ENCODE measurements around the gene TGFB1I1. TPM values are rescaled to one million over a fixed set of nuclear protein-coding genes. Genes with fewer than 3 reads are reported as not detected.

TGFB1I1 gene
- total and polyA plus RNA-seq, 2 donors (not counting 1 experiment from before 2014, with no cell fraction given), result 0.16 to 4.0 TPM

GRCh38 chr16:31485571-31485970, 13.6 kb downstream of the TGFB1I1 start:
- no peaks in the 10 kb centered on the region for H3K9me3 Mint-ChIP-seq (ENCODE audit: insufficient read depth)
- no peak overlapping the region for H3K27ac ChIP-seq (ENCODE audit: low read length in 2 of 2)
- H3K4me3 ChIP-seq (ENCODE audit: control extremely low read depth in 1 of 5, extremely low read depth in 1 of 5, insufficient read depth in 1 of 5, low read depth in 2 of 5, low read length in 4 of 5), result no peak overlapping the region
- 99% methylated on average over 16 of the region's 17 CpGs for WGBS (ENCODE audit: insufficient coverage)
- H3K4me2 ChIP-seq (replicated peaks; ENCODE audit: low read depth, low read length, poor library complexity, severe bottlenecking), result no peak overlapping the region
- peaks cover 10 to 16% of the 10 kb centered on the region in 2 donors for H3K4me1 ChIP-seq (ENCODE audit: control insufficient read depth in 2 of 2, insufficient read depth in 2 of 2, low read length in 2 of 2)
- peaks cover 0 to 5% (median 0%) of the 10 kb centered on the region in 3 donors for H3K9me3 ChIP-seq (ENCODE audit: control extremely low read depth in 1 of 3, control insufficient read depth in 2 of 3, insufficient read depth in 1 of 3, low read length in 2 of 3)
- H3K27me3 Mint-ChIP-seq, result peaks cover 17% of the 10 kb centered on the region
- DNase-seq (no peak), ATAC-seq (ENCODE audit: low read depth) (no peak)
- H3K4me3 Mint-ChIP-seq, result no peak overlapping the region
- no peaks in the 10 kb centered on the region for H3K36me3 ChIP-seq (replicated peaks in 1 of 2; ENCODE audit: control extremely low read depth in 1 of 2, control insufficient read depth in 1 of 2, extremely low read depth in 1 of 2, insufficient read depth in 2 of 2, low read length in 1 of 2)
- ChIA-PET CTCF (interaction anchor here (0.9 kb wide), 1 partner anchor 25 kb away, joined by 3 read pairs; no protein-coding TSS in a partner anchor), POLR2A (interaction anchor here (0.5 kb wide), 1 partner anchor 483 kb away, joined by 4 read pairs; no protein-coding TSS in a partner anchor)
- H3K27ac Mint-ChIP-seq, result no peak overlapping the region
- H3K27me3 ChIP-seq (replicated peaks in 1 of 4; ENCODE audit: control extremely low read depth in 1 of 4, control insufficient read depth in 3 of 4, insufficient read depth in 4 of 4, low read length in 3 of 4), result peaks cover 0 to 18% (median 4%) of the 10 kb centered on the region in 4 experiments
- no peaks in the 10 kb centered on the region for H3K79me2 ChIP-seq (ENCODE audit: control insufficient read depth, insufficient read depth, low read length)
- H3K9ac ChIP-seq (ENCODE audit: low read length), result no peak overlapping the region
- peaks cover 12% of the 10 kb centered on the region for H3K4me1 Mint-ChIP-seq
- H4K20me1 ChIP-seq (ENCODE audit: control insufficient read depth, insufficient read depth, low read length, poor library complexity, severe bottlenecking), result peaks cover 6% of the 10 kb centered on the region
- intact Hi-C loops (cut with micrococcal nuclease), result no loop called here
- H2AFZ ChIP-seq (ENCODE audit: insufficient read depth, low read depth, low read length, poor library complexity, severe bottlenecking), result no peak overlapping the region
- no peak for TF ChIP-seq EZH2 (IDR thresholded peaks at IDR 0.05; ENCODE audit: borderline replicate concordance, insufficient read depth, low read depth, low read length, poor library complexity, severe bottlenecking)
- TF ChIP-seq, protein P1, sequence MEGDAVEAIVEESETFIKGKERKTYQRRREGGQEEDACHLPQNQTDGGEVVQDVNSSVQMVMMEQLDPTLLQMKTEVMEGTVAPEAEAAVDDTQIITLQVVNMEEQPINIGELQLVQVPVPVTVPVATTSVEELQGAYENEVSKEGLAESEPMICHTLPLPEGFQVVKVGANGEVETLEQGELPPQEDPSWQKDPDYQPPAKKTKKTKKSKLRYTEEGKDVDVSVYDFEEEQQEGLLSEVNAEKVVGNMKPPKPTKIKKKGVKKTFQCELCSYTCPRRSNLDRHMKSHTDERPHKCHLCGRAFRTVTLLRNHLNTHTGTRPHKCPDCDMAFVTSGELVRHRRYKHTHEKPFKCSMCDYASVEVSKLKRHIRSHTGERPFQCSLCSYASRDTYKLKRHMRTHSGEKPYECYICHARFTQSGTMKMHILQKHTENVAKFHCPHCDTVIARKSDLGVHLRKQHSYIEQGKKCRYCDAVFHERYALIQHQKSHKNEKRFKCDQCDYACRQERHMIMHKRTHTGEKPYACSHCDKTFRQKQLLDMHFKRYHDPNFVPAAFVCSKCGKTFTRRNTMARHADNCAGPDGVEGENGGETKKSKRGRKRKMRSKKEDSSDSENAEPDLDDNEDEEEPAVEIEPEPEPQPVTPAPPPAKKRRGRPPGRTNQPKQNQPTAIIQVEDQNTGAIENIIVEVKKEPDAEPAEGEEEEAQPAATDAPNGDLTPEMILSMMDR (IDR thresholded peaks at IDR 0.05), result no peak

DNA sequence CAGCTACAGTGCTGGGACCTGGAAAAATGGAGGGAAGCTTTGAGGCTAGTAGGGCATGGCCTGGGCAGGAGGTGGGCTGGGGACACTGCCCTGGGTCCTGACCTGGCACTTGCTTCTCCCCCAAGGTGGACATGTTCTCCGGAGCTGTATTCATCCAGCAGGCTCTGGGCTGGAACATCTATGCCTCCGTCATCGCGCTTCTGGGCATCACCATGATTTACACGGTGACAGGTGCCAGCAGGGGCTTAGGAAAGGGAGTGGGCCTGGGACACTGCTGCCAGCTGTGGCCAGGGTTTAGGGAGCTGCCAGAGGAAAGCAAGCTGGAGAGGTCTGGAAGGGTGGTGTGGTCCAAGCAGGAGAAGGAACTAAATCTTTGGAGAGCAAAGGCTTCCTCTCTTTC, 14.1 kb downstream of the TGFB1I1 start:
- ChIA-PET POLR2A (interaction anchor here (0.5 kb wide), 1 partner anchor 484 kb away, joined by 4 read pairs; no protein-coding TSS in a partner anchor), CTCF (interaction anchor here (0.9 kb wide), 1 partner anchor 26 kb away, joined by 3 read pairs; no protein-coding TSS in a partner anchor)
- H3K27me3 ChIP-seq (replicated peaks in 1 of 4; ENCODE audit: control extremely low read depth in 1 of 4, control insufficient read depth in 3 of 4, insufficient read depth in 4 of 4, low read length in 3 of 4), result peaks cover 0 to 13% (median 4%) of the 10 kb centered on the region in 4 experiments
- DNase-seq, result no peak
- H3K4me1 ChIP-seq (ENCODE audit: control insufficient read depth in 2 of 2, insufficient read depth in 2 of 2, low read length in 2 of 2), result peaks cover 10 to 16% of the 10 kb centered on the region in 2 donors
- H3K27ac ChIP-seq (ENCODE audit: low read length in 2 of 2), result no peak overlapping the region
- Mint-ChIP-seq H3K27ac (no peak overlapping the region), H3K4me1 (peaks cover 12% of the 10 kb centered on the region), H3K4me3 (peak overlapping the region; percentile 66), H3K9me3 (ENCODE audit: insufficient read depth) (no peaks in the 10 kb centered on the region), H3K27me3 (peaks cover 14% of the 10 kb centered on the region)
- TF ChIP-seq EZH2 (IDR thresholded peaks at IDR 0.05; ENCODE audit: borderline replicate concordance, insufficient read depth, low read depth, low read length, poor library complexity, severe bottlenecking), result no peak
- intact Hi-C loops (cut with micrococcal nuclease), result no loop called here
- H3K79me2 ChIP-seq (ENCODE audit: control insufficient read depth, insufficient read depth, low read length), result no peaks in the 10 kb centered on the region
- no peak overlapping the region for H3K4me3 ChIP-seq (ENCODE audit: control extremely low read depth in 1 of 5, extremely low read depth in 1 of 5, insufficient read depth in 1 of 5, low read depth in 2 of 5, low read length in 4 of 5)
- no peaks in the 10 kb centered on the region for H3K36me3 ChIP-seq (replicated peaks in 1 of 2; ENCODE audit: control extremely low read depth in 1 of 2, control insufficient read depth in 1 of 2, extremely low read depth in 1 of 2, insufficient read depth in 2 of 2, low read length in 1 of 2)
- 93% methylated on average over 4 of the region's 5 CpGs for WGBS (ENCODE audit: insufficient coverage)
- ATAC-seq (ENCODE audit: low read depth), result no peak
- H3K9ac ChIP-seq (ENCODE audit: low read length), result no peak overlapping the region
- no peak overlapping the region for H3K4me2 ChIP-seq (replicated peaks; ENCODE audit: low read depth, low read length, poor library complexity, severe bottlenecking)
- no peak overlapping the region for H2AFZ ChIP-seq (ENCODE audit: insufficient read depth, low read depth, low read length, poor library complexity, severe bottlenecking)
- H3K9me3 ChIP-seq (ENCODE audit: control extremely low read depth in 1 of 3, control insufficient read depth in 2 of 3, insufficient read depth in 1 of 3, low read length in 2 of 3), result peaks cover 0 to 5% (median 0%) of the 10 kb centered on the region in 3 donors
- peaks cover 6% of the 10 kb centered on the region for H4K20me1 ChIP-seq (ENCODE audit: control insufficient read depth, insufficient read depth, low read length, poor library complexity, severe bottlenecking)
